Liver (tissue), 9 donors: Measurements from ENCODE around the gene CCNY. TPM values are rescaled to one million over a fixed set of nuclear protein-coding genes. Genes with fewer than 3 reads are reported as not detected.

Experiments
- DNase-seq: peaks from one replicate; pipeline ENCODE4 v3.0.0-alpha.2; 2017; ENCODE audit warnings: low spot score
- H3K27ac ChIP-seq, 2 donors: one replicate each; pipeline ENCODE4 v1.7.0; 2013; ENCODE audit warnings: inconsistent platforms in 2 of 2, low read length in 2 of 2, control low read depth in 1 of 2, low read depth in 1 of 2, mild to moderate bottlenecking in 1 of 2
- H3K27me3 ChIP-seq, 4 donors: one replicate each; pipeline versions ENCODE4 v1.6.1 to v1.7.0; 2013; ENCODE audit warnings: low read length in 3 of 4, inconsistent platforms in 1 of 4, mild to moderate bottlenecking in 1 of 4, moderate library complexity in 1 of 4; ENCODE audit not compliant: control insufficient read depth in 4 of 4, insufficient read depth in 4 of 4
- H3K36me3 ChIP-seq, 4 donors: one replicate each; pipeline versions ENCODE4 v1.6.1 to v1.7.0; 2013; ENCODE audit warnings: low read length in 3 of 4, mild to moderate bottlenecking in 3 of 4, low read depth in 1 of 4, moderate library complexity in 1 of 4; ENCODE audit not compliant: control insufficient read depth in 4 of 4, insufficient read depth in 3 of 4
- H3K4me1 ChIP-seq, 4 donors: one replicate each; pipeline versions ENCODE4 v1.6.1 to v1.7.0; 2013; ENCODE audit warnings: low read length in 3 of 4, mild to moderate bottlenecking in 3 of 4, moderate library complexity in 1 of 4; ENCODE audit not compliant: control insufficient read depth in 4 of 4, insufficient read depth in 4 of 4
- H3K4me3 ChIP-seq, 3 donors: one replicate each; pipeline versions ENCODE4 v1.6.1 to v1.7.0; 2013; ENCODE audit warnings: low read length in 3 of 3, control low read depth in 1 of 3, low read depth in 1 of 3, mild to moderate bottlenecking in 1 of 3
- H3K9ac ChIP-seq, 2 donors: one replicate each; pipeline ENCODE4 v1.7.0; 2013; ENCODE audit warnings: low read length in 2 of 2, mild to moderate bottlenecking in 2 of 2, moderate library complexity in 2 of 2, control low read depth in 1 of 2, low read depth in 1 of 2
- H3K9me3 ChIP-seq, 4 donors: one replicate each; pipeline versions ENCODE4 v1.6.1 to v1.7.0; 2013; ENCODE audit warnings: low read length in 3 of 4; ENCODE audit not compliant: control insufficient read depth in 4 of 4
- FOXA1 ChIP-seq: IDR thresholded peaks from 2 replicates; pipeline ENCODE4 v1.6.1; 2016; ENCODE audit warnings: antibody characterized with exemption
- GABPA ChIP-seq, 2 donors: IDR thresholded peaks in 1 of 2; conservative IDR thresholded peaks in 1 of 2; 2 replicates each; pipeline ENCODE4 v1.6.1; 2016; ENCODE audit warnings: antibody characterized with exemption in 2 of 2, mild to moderate bottlenecking in 1 of 2, moderate library complexity in 1 of 2
- HNF4A ChIP-seq, 2 donors: conservative IDR thresholded peaks; 2 replicates each; pipeline ENCODE4 v1.6.1; 2016; ENCODE audit warnings: antibody characterized with exemption in 2 of 2, mild to moderate bottlenecking in 2 of 2
- HNF4G ChIP-seq: IDR thresholded peaks from 2 replicates; pipeline ENCODE4 v1.6.1; 2016; ENCODE audit warnings: antibody characterized with exemption
- MAX ChIP-seq: IDR thresholded peaks from 2 replicates; pipeline ENCODE4 v1.6.1; 2016; ENCODE audit warnings: antibody characterized with exemption
- NR2F2 ChIP-seq: IDR thresholded peaks from 2 replicates; pipeline ENCODE4 v1.6.1; 2016; ENCODE audit warnings: antibody characterized with exemption
- RAD21 ChIP-seq, 2 donors: IDR thresholded peaks; 2 replicates each; pipeline ENCODE4 v1.6.1; 2016; ENCODE audit warnings: antibody characterized with exemption in 2 of 2, mild to moderate bottlenecking in 2 of 2
- RXRA ChIP-seq, 2 donors: IDR thresholded peaks; 2 replicates each; pipeline ENCODE4 v1.6.1; 2017 to 2018; ENCODE audit warnings: antibody characterized with exemption in 2 of 2, mild to moderate bottlenecking in 1 of 2
- TAF1 ChIP-seq: conservative IDR thresholded peaks from 2 replicates; pipeline ENCODE4 v1.6.1; 2016; ENCODE audit warnings: antibody characterized with exemption, mild to moderate bottlenecking
- WGBS: extraction: QIAGEN DNeasy Blood & Tissue Kit; methylation state at CpG from one replicate; pipeline ENCODE4 v1.1.7; 2013; 5-methylcytosine and 5-hydroxymethylcytosine counted together
- polyA plus RNA-seq, 2 donors: library from polyadenylated mRNA; stranded (reverse) in 1 of 2; unstranded in 1 of 2; fragments of 200-250 nt in 1 of 2; fragments of >200 nt in 1 of 2; fragmentation: Nextera tagmentation in 1 of 2; extraction: Ambion mirVana in 1 of 2; gene quantifications; one replicate each; pipeline versions ENCODE4 v1.2.1 to v1.2.3, GENCODE V29; 2013 to 2015
- total RNA-seq, 2 donors: library from RNA; depleted of rRNA; stranded (reverse); fragments of >200 nt; gene quantifications; one replicate each; pipeline ENCODE4 v1.2.3, GENCODE V29; 2014
- TF ChIP-seq, protein P1 (sequence below): fragments of 150-350 bp; IDR thresholded peaks from 2 replicates; pipeline ENCODE4 v1.5.1; 2017; ENCODE audit warnings: improper control_type of control experiment, low read depth, low read length; ENCODE audit not compliant: missing input control
- donor health status: healthy.
- donor health status: healthy.
- donor health status: healthy.
- donor health status: healthy.
- donor health status: healthy.

Gene CCNY
- total and polyA plus RNA-seq, 4 donors = 17.6 to 38.4 (median 21.8) TPM

DNA sequence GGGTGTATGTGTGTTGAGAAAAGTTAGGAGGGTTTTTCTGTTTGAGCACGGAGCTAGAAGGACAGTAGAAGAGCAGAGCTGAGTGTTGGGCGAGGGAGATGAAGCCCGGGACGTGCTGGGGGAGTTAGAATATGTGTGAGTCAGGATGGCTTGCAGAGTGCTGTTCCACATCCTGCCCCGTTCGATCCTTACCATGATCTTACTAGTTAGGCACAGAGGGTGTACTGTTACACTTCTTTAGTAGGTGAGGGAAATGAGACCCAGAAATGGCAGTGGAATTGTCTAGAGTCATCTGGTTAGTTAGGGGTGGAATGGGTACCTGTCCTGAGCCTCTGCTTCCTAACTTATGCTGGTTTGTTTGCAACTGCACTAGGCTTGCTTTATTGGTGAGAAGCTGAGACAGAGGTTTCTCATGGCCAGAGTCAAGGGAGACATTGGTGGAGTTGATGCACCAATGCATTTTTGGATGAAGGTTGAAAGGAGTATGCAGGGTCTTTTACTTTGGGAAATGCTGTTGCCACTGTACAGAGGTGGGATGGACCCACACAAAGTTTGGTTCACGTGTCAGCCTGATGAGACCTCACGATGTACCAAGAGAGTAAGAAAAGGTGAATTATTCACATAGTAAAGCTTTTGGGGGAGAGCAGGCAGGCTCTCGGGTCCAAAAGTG is 42.4 kb downstream of the CCNY start:
- TF ChIP-seq FOXA1 = no peak
- H3K4me1 ChIP-seq = peaks cover 0 to 2% (median 0%) of the 10 kb centered on the region in 4 donors

DNA sequence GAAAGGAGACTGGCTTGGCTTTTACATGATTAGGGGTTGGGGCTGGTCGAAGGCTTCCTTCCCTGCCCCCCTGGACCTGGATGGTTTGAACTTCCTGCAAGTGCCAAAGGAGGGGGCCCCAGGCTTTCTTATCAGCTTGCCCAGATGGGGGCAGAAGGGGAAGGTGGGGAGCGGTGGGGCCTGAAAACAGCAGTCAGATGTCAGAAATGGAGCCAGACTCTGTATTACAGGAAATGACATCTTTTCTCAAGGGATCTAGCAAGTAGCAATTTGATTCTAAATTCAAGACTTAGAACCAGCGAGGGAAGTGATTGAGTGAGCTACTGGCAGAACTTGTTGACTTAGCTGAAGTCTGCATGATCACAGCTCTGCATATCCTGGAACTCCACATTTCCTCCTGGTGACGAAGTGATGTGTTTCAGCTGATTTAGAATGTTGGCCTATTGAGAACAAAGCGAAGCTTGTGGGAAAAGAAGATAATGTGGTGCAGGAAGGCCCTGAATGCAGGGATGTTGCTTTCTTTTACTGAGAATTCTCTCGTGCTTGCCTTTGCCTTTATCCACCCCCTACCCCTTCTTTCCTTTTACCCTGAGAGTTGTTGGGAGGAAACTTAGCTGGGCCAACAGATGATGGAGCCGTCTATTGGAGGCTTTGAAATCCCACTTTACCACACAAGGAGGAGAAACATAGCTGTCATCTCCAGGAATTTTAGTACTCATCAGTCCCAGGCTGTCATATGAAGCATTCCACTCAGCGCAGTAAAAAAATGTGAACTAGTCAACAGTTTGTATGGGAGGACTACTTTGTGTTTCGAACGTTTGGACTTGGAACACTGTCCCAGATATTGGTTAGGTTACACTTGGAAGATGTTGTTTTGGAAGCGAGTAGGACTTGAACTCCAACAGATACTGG is 43.2 kb downstream of the CCNY start:
- H3K27me3 ChIP-seq = no peaks in the 10 kb centered on the region
- H3K27ac ChIP-seq = peak overlapping the region; percentile 31 to 39
- TF ChIP-seq RAD21 (IDR thresholded peaks at IDR 0.05) (peak; percentile 39 to 46), HNF4G (no peak), NR2F2 (peak; percentile 25), TAF1 (no peak), MAX (peak; percentile 17)
- TF ChIP-seq, protein P1, sequence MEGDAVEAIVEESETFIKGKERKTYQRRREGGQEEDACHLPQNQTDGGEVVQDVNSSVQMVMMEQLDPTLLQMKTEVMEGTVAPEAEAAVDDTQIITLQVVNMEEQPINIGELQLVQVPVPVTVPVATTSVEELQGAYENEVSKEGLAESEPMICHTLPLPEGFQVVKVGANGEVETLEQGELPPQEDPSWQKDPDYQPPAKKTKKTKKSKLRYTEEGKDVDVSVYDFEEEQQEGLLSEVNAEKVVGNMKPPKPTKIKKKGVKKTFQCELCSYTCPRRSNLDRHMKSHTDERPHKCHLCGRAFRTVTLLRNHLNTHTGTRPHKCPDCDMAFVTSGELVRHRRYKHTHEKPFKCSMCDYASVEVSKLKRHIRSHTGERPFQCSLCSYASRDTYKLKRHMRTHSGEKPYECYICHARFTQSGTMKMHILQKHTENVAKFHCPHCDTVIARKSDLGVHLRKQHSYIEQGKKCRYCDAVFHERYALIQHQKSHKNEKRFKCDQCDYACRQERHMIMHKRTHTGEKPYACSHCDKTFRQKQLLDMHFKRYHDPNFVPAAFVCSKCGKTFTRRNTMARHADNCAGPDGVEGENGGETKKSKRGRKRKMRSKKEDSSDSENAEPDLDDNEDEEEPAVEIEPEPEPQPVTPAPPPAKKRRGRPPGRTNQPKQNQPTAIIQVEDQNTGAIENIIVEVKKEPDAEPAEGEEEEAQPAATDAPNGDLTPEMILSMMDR = peak; percentile 7
- WGBS = 65% methylated on average over 11 of the region's 11 CpGs
- no peak overlapping the region for H3K9ac ChIP-seq
- no peak overlapping the region for H3K4me3 ChIP-seq
- H3K4me1 ChIP-seq = peaks cover 0 to 2% (median 0%) of the 10 kb centered on the region in 4 donors
- no peaks in the 10 kb centered on the region for H3K9me3 ChIP-seq
- no peaks in the 10 kb centered on the region for H3K36me3 ChIP-seq
- peak; percentile 70 for DNase-seq

More for the DNA sequence above, 42.4 kb downstream of the CCNY start:
- no peaks in the 10 kb centered on the region for H3K9me3 ChIP-seq
- no peak for DNase-seq
- WGBS = 83% methylated on average over 9 of the region's 9 CpGs
- H3K27me3 ChIP-seq = no peaks in the 10 kb centered on the region
- H3K36me3 ChIP-seq = no peaks in the 10 kb centered on the region
- H3K9ac ChIP-seq = no peak overlapping the region
- peak overlapping the region; percentile 31 to 33 for H3K27ac ChIP-seq
- no peak overlapping the region for H3K4me3 ChIP-seq

GRCh38 chr10:35382096-35382495 is 45.8 kb downstream of the CCNY start:
- no peak overlapping the region for H3K9ac ChIP-seq
- H3K4me1 ChIP-seq = peaks cover 0 to 2% (median under 1%) of the 10 kb centered on the region in 4 donors
- H3K9me3 ChIP-seq = no peaks in the 10 kb centered on the region
- 94% methylated on average over 8 of the region's 8 CpGs for WGBS
- no peak overlapping the region for H3K27ac ChIP-seq
- no peaks in the 10 kb centered on the region for H3K36me3 ChIP-seq
- no peak for TF ChIP-seq RXRA (IDR thresholded peaks at IDR 0.05)
- no peak for TF ChIP-seq NR2F2
- TF ChIP-seq TAF1 = no peak
- no peak for TF ChIP-seq RAD21 (IDR thresholded peaks at IDR 0.05)
- no peak for TF ChIP-seq HNF4A (conservative IDR thresholded peaks at IDR 0.05)
- no peak for TF ChIP-seq GABPA (IDR thresholded peaks at IDR 0.05 in 1 of 2, conservative IDR thresholded peaks at IDR 0.05 in 1 of 2)
- no peak for DNase-seq
- H3K4me3 ChIP-seq = no peak overlapping the region
- no peaks in the 10 kb centered on the region for H3K27me3 ChIP-seq
